SKM-1 (cell line): ENCODE results near the gene HS3ST3A1.

ENCODE experiments used
- DNase-seq: peaks from one replicate; lab custom pipeline; 2025; ENCODE audit not compliant: unreplicated experiment; lab: John Stamatoyannopoulos, UW

Gene HS3ST3A1

DNA sequence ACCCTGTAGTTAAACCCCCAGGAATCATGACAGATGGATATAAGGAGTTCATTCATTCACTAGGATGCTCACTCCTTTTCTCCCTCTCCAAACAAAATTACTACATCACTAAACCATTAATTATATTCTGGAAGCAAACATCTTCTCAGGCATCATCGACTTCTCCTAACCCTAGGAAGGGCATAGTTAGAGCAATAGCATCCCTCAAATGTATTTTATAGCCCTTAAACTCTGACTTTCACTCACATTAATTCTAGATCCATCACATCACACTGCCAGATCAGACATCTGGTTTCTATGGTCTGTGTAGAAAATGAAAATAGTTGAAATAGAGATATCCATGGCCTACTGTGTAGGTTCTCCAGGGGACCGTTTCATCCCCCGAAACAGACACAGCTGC, 143.9 kb downstream of the HS3ST3A1 start:
- no peak for DNase-seq
